OCI-LY7 (cell line): ENCODE results near the gene SERPINE1. TPM values are rescaled to one million over a fixed set of nuclear protein-coding genes. Genes with fewer than 3 reads are reported as not detected.

ENCODE experiments used
- BruUV-seq: library from RNA; stranded (reverse); fragments of 400-500 nt; replicated peaks from 2 replicates; lab custom pipeline; 2021; lab: Mats Ljungman, UMichigan
- CTCF ChIA-PET: fragments of 300-600 bp; sonication (Branson Sonifier 250); formaldehyde crosslinking; loops from one replicate; lab custom pipeline; 2022; ENCODE audit warnings: antibody characterized with exemption; ENCODE audit not compliant: unreplicated experiment; lab: Charles Lee
- POLR2A ChIA-PET: fragments of 300-600 bp; sonication (Branson Sonifier 250); formaldehyde crosslinking; loops from one replicate; lab custom pipeline; 2022; ENCODE audit warnings: antibody characterized with exemption; lab: Charles Lee
- DNase-seq: peaks from one replicate; pipeline ENCODE4 v3.0.0-alpha.2; 2015; ENCODE audit warnings: low spot score
- H2AFZ ChIP-seq: fragments of 200-600 bp; sonication (generic), shearing (Covaris generic); 2 replicates; pipeline ENCODE4 v1.6.1; 2014; ENCODE audit warnings: mild to moderate bottlenecking, antibody characterized with exemption, low read length, moderate library complexity
- H3K27ac ChIP-seq: fragments of 200-600 bp; sonication (generic); 2 replicates; pipeline ENCODE4 v1.5.1; 2014; ENCODE audit warnings: mixed run types, low read depth, mild to moderate bottlenecking, moderate library complexity, low read length, inconsistent platforms; ENCODE audit not compliant: poor library complexity, severe bottlenecking
- H3K36me3 ChIP-seq: fragments of 200-600 bp; sonication (generic); 2 replicates; pipeline ENCODE4 v1.6.1; 2014; ENCODE audit warnings: mild to moderate bottlenecking, antibody characterized with exemption, low read length, moderate library complexity, mixed read lengths; ENCODE audit not compliant: insufficient read depth
- H3K4me1 ChIP-seq: fragments of 200-600 bp; sonication (generic); 2 replicates; pipeline ENCODE4 v1.5.1; 2014; ENCODE audit warnings: mild to moderate bottlenecking, low read length; ENCODE audit not compliant: insufficient read depth, poor library complexity, severe bottlenecking
- H3K4me2 ChIP-seq: fragments of 200-600 bp; sonication (generic); 2 replicates; pipeline ENCODE4 v1.6.1; 2014; ENCODE audit warnings: mild to moderate bottlenecking, low read length
- H3K4me3 ChIP-seq: fragments of 200-600 bp; sonication (generic); 2 replicates; pipeline ENCODE4 v1.5.1; 2014; ENCODE audit warnings: mild to moderate bottlenecking, low read depth, low read length; ENCODE audit not compliant: poor library complexity, severe bottlenecking
- H3K79me2 ChIP-seq: fragments of 200-600 bp; sonication (generic); 2 replicates; pipeline ENCODE4 v1.6.1; 2016; ENCODE audit warnings: low read depth, mild to moderate bottlenecking, low read length, moderate library complexity, mixed read lengths; ENCODE audit not compliant: insufficient read depth
- H3K9me2 ChIP-seq: fragments of 200-600 bp; sonication (generic); 2 replicates; pipeline ENCODE4 v1.6.1; 2016; ENCODE audit warnings: mild to moderate bottlenecking, low read length, mixed read lengths; ENCODE audit not compliant: insufficient read depth
- H3K9me3 ChIP-seq: fragments of 200-600 bp; sonication (generic); 2 replicates; pipeline ENCODE4 v1.6.1; 2014; ENCODE audit warnings: mild to moderate bottlenecking, mixed run types, low read length, mixed read lengths
- H4K20me1 ChIP-seq: fragments of 200-600 bp; sonication (generic); 2 replicates; pipeline ENCODE4 v1.6.1; 2014; ENCODE audit warnings: mild to moderate bottlenecking, antibody characterized with exemption, low read length, moderate library complexity, mixed read lengths; ENCODE audit not compliant: insufficient read depth
- EZH2phosphoT487 ChIP-seq: fragments of 200-600 bp; sonication (generic); IDR thresholded peaks from 2 replicates; pipeline ENCODE4 v1.6.1; 2018; ENCODE audit warnings: low read depth, borderline replicate concordance, mild to moderate bottlenecking, mixed run types, antibody characterized with exemption, low read length, moderate library complexity, mixed read lengths
- intact Hi-C: fragments of 100-400 bp; cut with micrococcal nuclease; formaldehyde crosslinking; loops from one replicate; pipeline ENCODE4 v1.10.0; 2022; ENCODE audit not compliant: unreplicated experiment
- total RNA-seq, 2 experiments: library from RNA; depleted of rRNA in 1 of 2; stranded (reverse); fragments of >200 nt in 1 of 2; shearing (Covaris generic) in 1 of 2; gene quantifications; 2 replicates each; pipeline ENCODE4 v1.2.3, GENCODE V29; 2014 to 2022
- TF ChIP-seq, protein P1 (sequence below): fragments of 200-600 bp; sonication (generic); conservative IDR thresholded peaks from 2 replicates; pipeline ENCODE4 v1.5.1; 2014; ENCODE audit warnings: mild to moderate bottlenecking, antibody characterized with exemption, low read length, moderate library complexity, mixed read lengths

SERPINE1 gene
- total RNA-seq, 2 experiments from 2014 or later: 0.42 TPM; not detected in 1

DNA sequence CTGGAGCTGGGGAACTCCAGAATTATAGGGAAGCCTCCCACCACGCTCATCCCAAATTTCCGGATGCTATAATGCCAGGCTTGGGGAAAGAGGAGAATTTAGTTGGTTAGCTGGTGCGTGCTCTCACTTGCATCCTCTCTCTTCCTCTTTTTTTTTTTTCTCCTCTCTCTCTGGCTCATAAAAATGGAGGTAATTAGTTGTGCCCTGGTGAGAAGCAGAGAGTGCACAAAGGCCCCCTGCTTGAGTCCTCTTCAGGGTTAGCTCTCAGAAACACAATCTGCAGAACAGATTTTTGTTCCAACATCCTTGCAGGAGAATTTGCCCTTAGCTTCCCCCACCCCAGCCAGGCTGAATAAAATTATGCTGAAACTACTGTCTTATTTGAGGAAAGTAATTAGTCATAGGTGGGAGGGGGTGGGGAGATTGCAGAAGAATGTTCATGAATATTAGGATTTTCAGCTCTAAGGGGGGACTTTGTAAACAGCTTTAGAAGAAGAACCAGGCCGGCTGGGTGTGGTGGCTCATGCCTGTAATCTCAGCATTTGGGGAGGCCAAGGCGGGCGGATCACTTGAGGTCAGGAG is 7.6 kb downstream of the SERPINE1 start:
- POLR2A ChIA-PET: interaction anchor here (0.7 to 0.9 kb wide), 2 partner anchors 21 to 1996 kb away, joined by 3 read pairs; no protein-coding TSS in a partner anchor

DNA sequence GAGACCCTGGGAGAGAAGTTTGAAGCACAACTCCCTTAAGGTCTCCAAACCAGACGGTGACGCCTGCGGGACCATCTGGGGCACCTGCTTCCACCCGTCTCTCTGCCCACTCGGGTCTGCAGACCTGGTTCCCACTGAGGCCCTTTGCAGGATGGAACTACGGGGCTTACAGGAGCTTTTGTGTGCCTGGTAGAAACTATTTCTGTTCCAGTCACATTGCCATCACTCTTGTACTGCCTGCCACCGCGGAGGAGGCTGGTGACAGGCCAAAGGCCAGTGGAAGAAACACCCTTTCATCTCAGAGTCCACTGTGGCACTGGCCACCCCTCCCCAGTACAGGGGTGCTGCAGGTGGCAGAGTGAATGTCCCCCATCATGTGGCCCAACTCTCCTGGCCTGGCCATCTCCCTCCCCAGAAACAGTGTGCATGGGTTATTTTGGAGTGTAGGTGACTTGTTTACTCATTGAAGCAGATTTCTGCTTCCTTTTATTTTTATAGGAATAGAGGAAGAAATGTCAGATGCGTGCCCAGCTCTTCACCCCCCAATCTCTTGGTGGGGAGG is 10.8 kb downstream of the SERPINE1 start:
- Histone ChIP-seq H3K27ac (no peak overlapping the region), H3K9me3 (no peaks in the 10 kb centered on the region), H3K4me3 (no peak overlapping the region), H2AFZ (no peak overlapping the region), H3K79me2 (no peaks in the 10 kb centered on the region), H4K20me1 (no peaks in the 10 kb centered on the region), H3K9me2 (no peaks in the 10 kb centered on the region), H3K36me3 (no peaks in the 10 kb centered on the region), H3K4me1 (peaks cover 8% of the 10 kb centered on the region), H3K4me2 (0 out of 2 replicates have a peak overlapping the region, but pooled peaks have one; percentile 47)
- POLR2A ChIA-PET: no interaction called here
- no peak for TF ChIP-seq EZH2phosphoT487
- TF ChIP-seq, protein P1, sequence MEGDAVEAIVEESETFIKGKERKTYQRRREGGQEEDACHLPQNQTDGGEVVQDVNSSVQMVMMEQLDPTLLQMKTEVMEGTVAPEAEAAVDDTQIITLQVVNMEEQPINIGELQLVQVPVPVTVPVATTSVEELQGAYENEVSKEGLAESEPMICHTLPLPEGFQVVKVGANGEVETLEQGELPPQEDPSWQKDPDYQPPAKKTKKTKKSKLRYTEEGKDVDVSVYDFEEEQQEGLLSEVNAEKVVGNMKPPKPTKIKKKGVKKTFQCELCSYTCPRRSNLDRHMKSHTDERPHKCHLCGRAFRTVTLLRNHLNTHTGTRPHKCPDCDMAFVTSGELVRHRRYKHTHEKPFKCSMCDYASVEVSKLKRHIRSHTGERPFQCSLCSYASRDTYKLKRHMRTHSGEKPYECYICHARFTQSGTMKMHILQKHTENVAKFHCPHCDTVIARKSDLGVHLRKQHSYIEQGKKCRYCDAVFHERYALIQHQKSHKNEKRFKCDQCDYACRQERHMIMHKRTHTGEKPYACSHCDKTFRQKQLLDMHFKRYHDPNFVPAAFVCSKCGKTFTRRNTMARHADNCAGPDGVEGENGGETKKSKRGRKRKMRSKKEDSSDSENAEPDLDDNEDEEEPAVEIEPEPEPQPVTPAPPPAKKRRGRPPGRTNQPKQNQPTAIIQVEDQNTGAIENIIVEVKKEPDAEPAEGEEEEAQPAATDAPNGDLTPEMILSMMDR: no peak
- intact Hi-C loops: loop anchor here (2.0 to 5.0 kb wide), 2 partner anchors 50 to 243 kb away; partner anchors contain the start of genes ACHE and TRIM56
- CTCF ChIA-PET: no interaction called here
- BruUV-seq: no TSS peak
- DNase-seq: no peak

More for the DNA sequence above, 7.6 kb downstream of the SERPINE1 start:
- no TSS peak for BruUV-seq
- H3K79me2 ChIP-seq: no peaks in the 10 kb centered on the region
- no peaks in the 10 kb centered on the region for H3K9me2 ChIP-seq
- H3K4me2 ChIP-seq: no peak overlapping the region
- no peaks in the 10 kb centered on the region for H4K20me1 ChIP-seq
- H3K36me3 ChIP-seq: no peaks in the 10 kb centered on the region
- no peak for TF ChIP-seq EZH2phosphoT487
- H3K4me1 ChIP-seq: peaks cover 8% of the 10 kb centered on the region
- no peak overlapping the region for H3K4me3 ChIP-seq
- H3K27ac ChIP-seq: no peak overlapping the region
- no peaks in the 10 kb centered on the region for H3K9me3 ChIP-seq
- intact Hi-C loops: no loop called here
- CTCF ChIA-PET: no interaction called here
- H2AFZ ChIP-seq: no peak overlapping the region
- DNase-seq: no peak

DNA sequence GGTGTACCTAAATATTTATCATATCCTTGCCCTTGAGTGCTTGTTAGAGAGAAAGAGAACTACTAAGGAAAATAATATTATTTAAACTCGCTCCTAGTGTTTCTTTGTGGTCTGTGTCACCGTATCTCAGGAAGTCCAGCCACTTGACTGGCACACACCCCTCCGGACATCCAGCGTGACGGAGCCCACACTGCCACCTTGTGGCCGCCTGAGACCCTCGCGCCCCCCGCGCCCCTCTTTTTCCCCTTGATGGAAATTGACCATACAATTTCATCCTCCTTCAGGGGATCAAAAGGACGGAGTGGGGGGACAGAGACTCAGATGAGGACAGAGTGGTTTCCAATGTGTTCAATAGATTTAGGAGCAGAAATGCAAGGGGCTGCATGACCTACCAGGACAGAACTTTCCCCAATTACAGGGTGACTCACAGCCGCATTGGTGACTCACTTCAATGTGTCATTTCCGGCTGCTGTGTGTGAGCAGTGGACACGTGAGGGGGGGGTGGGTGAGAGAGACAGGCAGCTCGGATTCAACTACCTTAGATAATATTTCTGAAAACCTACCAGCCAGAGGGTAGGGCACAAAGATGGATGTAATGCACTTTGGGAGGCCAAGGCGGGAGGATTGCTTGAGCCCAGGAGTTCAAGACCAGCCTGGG is 11.4 kb downstream of the SERPINE1 start:
- Histone ChIP-seq H3K9me3 (no peaks in the 10 kb centered on the region), H3K9me2 (no peaks in the 10 kb centered on the region), H4K20me1 (no peaks in the 10 kb centered on the region), H3K27ac (no peak overlapping the region), H3K79me2 (no peaks in the 10 kb centered on the region), H2AFZ (peak overlapping the region; percentile 64; the same call in 1 of the 2 replicates), H3K4me1 (peaks cover 8% of the 10 kb centered on the region), H3K36me3 (no peaks in the 10 kb centered on the region), H3K4me2 (peak overlapping the region; percentile 47; the same call in 1 of the 2 replicates), H3K4me3 (peak overlapping the region; percentile 22)
- peak; percentile 55 for DNase-seq
- BruUV-seq: no TSS peak
- intact Hi-C loops: loop anchor here (2.0 to 5.0 kb wide), 2 partner anchors 51 to 244 kb away; partner anchors contain the start of genes ACHE and TRIM56
- no peak for TF ChIP-seq EZH2phosphoT487
- TF ChIP-seq, protein P1: peak; percentile 94
- ChIA-PET POLR2A (no interaction called here), CTCF (no interaction called here)
